HG03025 (cell line): ENCODE measurements around the gene NCAPD2.

Source experiments
- ATAC-seq: cut with Tn5 transposase; IDR thresholded peaks from one replicate; pipeline ENCODE4 v1.9.1; 2021; ENCODE audit warnings: mild to moderate bottlenecking, moderate library complexity; ENCODE audit not compliant: unreplicated experiment, low FRiP score

NCAPD2 gene

DNA sequence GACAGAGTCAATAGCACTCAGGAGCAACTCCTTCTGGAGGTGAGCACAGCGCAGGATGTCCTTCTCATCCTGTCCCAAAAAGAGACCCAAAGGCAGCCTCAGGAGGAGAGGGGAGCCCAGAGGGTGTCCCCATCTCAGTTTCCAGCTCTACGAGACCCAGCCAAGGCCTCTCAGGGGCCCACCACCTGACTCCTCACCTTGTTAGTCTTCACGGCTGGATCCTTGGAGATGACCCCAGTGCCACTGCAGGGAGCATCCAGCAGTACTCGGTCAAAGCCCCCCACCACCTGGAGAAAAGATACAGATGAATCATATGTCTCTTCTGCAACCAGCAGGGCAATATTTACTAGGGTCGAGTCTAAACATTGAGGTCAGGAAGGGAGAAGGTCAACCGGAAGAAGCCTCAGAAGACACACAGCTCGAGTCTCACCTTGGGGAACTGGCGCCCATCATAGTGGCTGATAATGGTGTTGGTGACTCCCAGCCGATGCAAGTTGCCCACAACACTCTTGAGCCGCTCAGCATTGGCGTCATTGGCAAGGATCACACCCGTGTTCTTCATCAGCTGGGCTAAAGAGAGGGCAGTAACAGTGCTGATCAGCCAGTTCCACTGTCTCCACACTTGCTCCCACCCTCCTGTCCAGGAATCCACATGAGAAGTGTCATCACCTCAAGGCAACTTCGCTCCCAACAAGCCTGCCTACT lies 66.8 kb downstream of the NCAPD2 start:
- ATAC-seq = no peak

GRCh38 chr12:6562881-6563280 lies 69.0 kb downstream of the NCAPD2 start:
- ATAC-seq = no peak

GRCh38 chr12:6563448-6564050 lies 69.6 kb downstream of the NCAPD2 start:
- ATAC-seq = no peak

DNA sequence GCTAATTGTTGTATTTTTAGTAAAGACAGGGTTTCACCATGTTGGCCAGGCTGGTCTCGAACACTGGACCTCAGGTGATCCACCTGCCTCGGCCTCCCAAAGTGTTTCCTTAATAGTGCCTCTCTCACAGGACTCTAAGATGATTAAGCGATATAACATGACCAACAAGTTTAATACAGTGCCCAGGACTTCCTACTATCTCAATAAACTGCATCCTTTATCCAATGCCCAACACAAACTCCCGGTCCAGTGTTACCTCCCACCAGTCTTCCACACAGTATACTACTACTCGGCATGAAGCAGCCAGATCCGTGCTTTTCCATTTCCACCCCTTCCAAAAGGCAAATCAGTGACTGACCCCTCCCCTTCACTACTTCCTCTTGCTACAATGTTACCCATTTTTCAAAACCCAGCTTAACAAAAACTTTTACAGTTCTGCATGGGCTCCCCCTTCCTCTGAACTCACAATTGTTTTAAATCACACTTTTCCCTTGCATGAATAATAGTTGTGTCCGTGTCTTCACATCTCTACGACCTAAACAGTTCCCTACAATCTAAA lies 73.3 kb downstream of the NCAPD2 start:
- ATAC-seq = no peak

GRCh38 chr12:6569312-6569711 lies 75.4 kb downstream of the NCAPD2 start:
- ATAC-seq = no peak

DNA sequence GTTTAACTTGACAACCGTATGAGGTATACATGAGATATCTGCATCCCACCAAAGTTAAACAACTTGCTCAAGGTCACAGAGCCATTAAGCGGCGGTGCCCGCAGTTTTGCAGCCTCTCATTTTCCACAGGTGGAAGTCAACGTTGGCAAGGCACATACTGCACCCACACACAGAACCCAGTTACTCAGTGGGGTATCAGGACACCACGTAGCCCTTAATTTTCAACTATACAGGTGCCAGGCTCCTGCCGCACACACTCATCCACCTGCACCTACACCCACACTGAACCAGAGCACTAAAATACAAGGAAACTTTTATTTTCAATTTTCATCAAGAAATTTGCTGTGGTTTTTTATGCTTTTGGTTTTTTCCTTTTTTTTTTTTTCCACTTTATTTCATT lies 75.9 kb downstream of the NCAPD2 start:
- no peak for ATAC-seq

DNA sequence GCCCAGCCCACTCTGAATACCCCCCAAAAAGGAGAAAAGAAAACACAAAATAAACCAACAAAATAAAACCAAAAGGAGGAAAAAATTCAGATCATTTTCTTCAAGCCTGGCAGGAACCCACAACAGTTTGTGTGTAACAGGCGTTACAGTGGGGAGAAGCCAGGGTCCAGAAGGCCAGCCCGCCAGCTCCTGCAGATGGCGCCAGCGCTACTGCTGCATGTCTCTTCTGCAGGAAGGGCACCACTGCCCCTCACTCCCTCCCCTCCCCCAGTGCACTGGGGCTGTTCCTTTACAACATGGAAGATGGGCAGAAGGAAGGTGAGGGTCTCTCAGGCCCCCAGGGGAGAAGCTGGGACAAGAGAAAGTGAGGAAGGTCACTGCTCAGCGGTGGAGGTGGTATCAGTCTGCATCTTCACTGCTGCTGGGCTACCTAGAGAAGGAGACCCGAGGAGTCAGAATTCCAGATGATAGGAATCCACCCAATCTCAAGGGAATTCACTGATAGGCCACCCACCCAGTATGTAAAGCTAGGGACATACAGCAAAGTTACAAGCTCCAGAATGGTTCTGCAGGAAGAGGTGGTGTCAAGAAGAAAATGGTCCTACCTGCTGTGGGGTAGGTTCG lies 76.5 kb downstream of the NCAPD2 start:
- no peak for ATAC-seq

- no peak for ATAC-seq
Measured at GRCh38 chr12:6573001-6573400, 79.1 kb downstream of the NCAPD2 start.

DNA sequence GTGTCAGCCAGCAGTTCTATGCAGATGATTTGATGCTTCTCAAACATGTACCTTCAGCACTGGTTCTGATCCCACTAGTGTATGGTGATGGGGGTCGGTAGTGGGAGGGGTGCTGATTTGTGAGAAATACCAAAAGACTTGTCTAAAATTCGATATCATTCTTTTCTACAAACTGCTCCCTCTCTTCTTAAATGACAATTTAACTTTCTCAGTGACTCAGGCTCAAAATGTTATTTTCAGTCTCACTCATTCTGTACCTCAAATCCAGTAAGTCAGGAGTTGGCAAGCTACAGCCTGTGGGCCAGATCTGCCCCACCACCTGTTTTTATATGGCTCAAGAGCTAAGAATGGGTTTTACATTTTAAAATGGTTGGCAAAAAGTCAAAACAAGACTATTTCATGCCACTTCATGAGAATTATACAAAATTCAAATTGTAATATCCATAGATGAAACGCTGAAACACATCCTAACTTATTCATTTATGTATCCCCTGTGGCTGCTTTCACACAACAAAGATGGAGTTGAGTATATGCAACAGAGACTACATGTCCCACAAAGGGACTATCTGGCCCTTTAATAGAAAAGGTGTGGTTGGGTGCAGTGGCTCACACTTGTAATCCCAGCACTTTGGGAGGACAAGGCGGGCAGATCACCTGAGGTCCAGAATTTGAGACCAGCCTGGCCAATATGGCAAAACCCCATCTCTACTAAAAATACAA lies 80.8 kb downstream of the NCAPD2 start:
- no peak for ATAC-seq

DNA sequence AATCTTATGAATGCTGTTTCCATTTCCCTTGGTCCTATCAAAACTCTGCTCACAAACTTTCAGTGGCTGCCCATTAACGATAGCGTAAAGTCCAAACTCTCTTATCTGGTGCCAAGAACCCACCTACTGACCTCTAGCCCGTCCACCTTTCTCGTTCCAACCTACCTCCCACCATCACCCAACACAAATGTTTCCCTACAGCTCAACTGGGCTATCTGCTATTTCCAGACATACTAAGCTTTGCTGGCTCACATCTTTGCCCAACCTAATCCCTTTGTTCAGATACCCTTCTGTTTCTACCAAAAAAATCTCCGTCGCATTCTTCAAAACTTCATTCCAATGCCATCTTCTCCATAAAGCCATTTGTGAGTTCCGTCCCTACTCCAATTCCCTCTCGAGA lies 81.7 kb downstream of the NCAPD2 start:
- no peak for ATAC-seq
